SH-SY5Y (cell line): ENCODE results near the gene SLC4A8.

ENCODE experiments used
- GATA2 ChIP-seq: IDR thresholded peaks from 2 replicates; pipeline ENCODE4 v1.6.1; 2011; ENCODE audit warnings: mild to moderate bottlenecking, low read depth, low read length
- GATA3 ChIP-seq: IDR thresholded peaks from 2 replicates; pipeline ENCODE4 v1.6.1; 2011; ENCODE audit warnings: low read depth, mild to moderate bottlenecking, low read length, moderate library complexity

The SLC4A8 gene

GRCh38 chr12:51511546-51512260 lies 87.1 kb downstream of the SLC4A8 start:
- TF ChIP-seq GATA3 (no peak), GATA2 (no peak)

GRCh38 chr12:51512438-51512837 lies 87.8 kb downstream of the SLC4A8 start:
- no peak for TF ChIP-seq GATA2
- no peak for TF ChIP-seq GATA3

- TF ChIP-seq GATA2 (no peak), GATA3 (no peak)
These were observed 92.7 kb downstream of the SLC4A8 start for GRCh38 chr12:51517316-51517715.

GRCh38 chr12:51517800-51518199 lies 93.2 kb downstream of the SLC4A8 start:
- TF ChIP-seq GATA2 (no peak), GATA3 (no peak)

GRCh38 chr12:51519755-51520154 lies 95.1 kb downstream of the SLC4A8 start:
- TF ChIP-seq GATA2 = no peak
- no peak for TF ChIP-seq GATA3

GRCh38 chr12:51520576-51521325 lies 96.1 kb downstream of the SLC4A8 start:
- no peak for TF ChIP-seq GATA2

GRCh38 chr12:51521554-51522276 lies 97.1 kb downstream of the SLC4A8 start:
- TF ChIP-seq GATA3 = no peak
- TF ChIP-seq GATA2 = no peak

GRCh38 chr12:51522696-51523095 lies 98.1 kb downstream of the SLC4A8 start:
- TF ChIP-seq GATA3 (no peak), GATA2 (peak; percentile 58; the same call in 1 of the 2 replicates)

- TF ChIP-seq GATA3 (peak; percentile 40; the same call in 1 of the 2 replicates), GATA2 (peak; percentile 82)
These were observed 99.8 kb downstream of the SLC4A8 start for GRCh38 chr12:51524386-51524901.

GRCh38 chr12:51525518-51525917 lies 100.9 kb downstream of the SLC4A8 start:
- no peak for TF ChIP-seq GATA2
- TF ChIP-seq GATA3 = no peak

GRCh38 chr12:51527966-51528365 lies 103.3 kb downstream of the SLC4A8 start:
- TF ChIP-seq GATA3 = no peak
- TF ChIP-seq GATA2 = no peak

GRCh38 chr12:51528852-51529650 lies 104.4 kb downstream of the SLC4A8 start:
- no peak for TF ChIP-seq GATA2
- no peak for TF ChIP-seq GATA3

GRCh38 chr12:51529651-51529970 lies 105.0 kb downstream of the SLC4A8 start:
- TF ChIP-seq GATA3 (no peak), GATA2 (no peak)

- TF ChIP-seq GATA2 = no peak
- no peak for TF ChIP-seq GATA3
These were observed 105.6 kb downstream of the SLC4A8 start for GRCh38 chr12:51530208-51530607.
